PC-9 (cell line): ENCODE measurements around the gene LYRM7.

ENCODE experiments used
- EZH2 ChIP-seq: fragments of 200-600 bp; sonication (generic); IDR thresholded peaks from 2 replicates; pipeline ENCODE4 v1.8.0; 2017; ENCODE audit warnings: antibody characterized with exemption, low read depth
- TF ChIP-seq, protein P1 (sequence below): fragments of 200-600 bp; sonication (generic); conservative IDR thresholded peaks from 2 replicates; pipeline ENCODE4 v1.6.1; 2017; ENCODE audit warnings: mixed run types, antibody characterized with exemption, mild to moderate bottlenecking, moderate library complexity

DNA sequence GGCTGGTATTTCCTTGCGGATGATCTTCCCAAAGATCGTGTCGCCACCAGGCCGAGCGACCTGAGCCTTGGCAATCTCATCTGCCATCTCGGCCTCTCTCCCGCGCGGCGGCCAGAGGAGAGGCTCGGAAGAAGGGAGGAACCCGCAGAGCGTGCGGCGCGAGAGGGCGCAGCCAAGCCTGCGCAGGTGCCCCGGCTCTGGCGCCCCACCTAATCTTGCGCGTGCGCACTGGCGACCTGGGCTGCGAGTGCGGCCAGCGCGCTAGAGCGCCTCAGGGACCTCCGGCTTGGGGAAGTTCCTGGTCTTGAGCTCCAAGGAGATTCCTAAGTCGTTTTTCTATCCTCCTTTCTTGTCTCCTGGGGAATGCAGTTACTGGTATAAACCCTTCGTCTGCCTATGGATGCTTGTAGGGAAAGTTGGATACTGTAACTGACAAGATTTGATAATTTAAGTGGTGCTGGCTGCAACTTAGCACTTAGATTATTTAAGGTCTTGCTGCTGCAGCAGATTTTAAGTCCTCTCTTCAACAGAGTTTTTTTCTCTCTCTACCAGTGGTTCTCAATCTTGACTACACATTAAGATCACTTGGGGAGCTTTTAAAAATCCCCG lies 5.5 kb upstream of the LYRM7 start, which contains the start of gene HINT1:
- TF ChIP-seq, protein P1, sequence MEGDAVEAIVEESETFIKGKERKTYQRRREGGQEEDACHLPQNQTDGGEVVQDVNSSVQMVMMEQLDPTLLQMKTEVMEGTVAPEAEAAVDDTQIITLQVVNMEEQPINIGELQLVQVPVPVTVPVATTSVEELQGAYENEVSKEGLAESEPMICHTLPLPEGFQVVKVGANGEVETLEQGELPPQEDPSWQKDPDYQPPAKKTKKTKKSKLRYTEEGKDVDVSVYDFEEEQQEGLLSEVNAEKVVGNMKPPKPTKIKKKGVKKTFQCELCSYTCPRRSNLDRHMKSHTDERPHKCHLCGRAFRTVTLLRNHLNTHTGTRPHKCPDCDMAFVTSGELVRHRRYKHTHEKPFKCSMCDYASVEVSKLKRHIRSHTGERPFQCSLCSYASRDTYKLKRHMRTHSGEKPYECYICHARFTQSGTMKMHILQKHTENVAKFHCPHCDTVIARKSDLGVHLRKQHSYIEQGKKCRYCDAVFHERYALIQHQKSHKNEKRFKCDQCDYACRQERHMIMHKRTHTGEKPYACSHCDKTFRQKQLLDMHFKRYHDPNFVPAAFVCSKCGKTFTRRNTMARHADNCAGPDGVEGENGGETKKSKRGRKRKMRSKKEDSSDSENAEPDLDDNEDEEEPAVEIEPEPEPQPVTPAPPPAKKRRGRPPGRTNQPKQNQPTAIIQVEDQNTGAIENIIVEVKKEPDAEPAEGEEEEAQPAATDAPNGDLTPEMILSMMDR, result no peak; the same call in 1 of the 2 replicates
- no peak for TF ChIP-seq EZH2
